ENCODE results near the gene CCL5.

GRCh38 chr17:35878361-35878760, 1.8 kb downstream of the CCL5 start:
- TF ChIP-seq FOSL1 (IDR thresholded peaks at IDR 0.05; ENCODE audit: low read depth) (no peak), TCF7L2 (IDR thresholded peaks at IDR 0.05; ENCODE audit: borderline replicate concordance, extremely low read depth, insufficient read depth, insufficient read length) (no peak)

All from HCT116 (cell line).